HepG2 (cell line): ENCODE measurements around the gene PDE8B. TPM values are rescaled to one million over a fixed set of nuclear protein-coding genes. Genes with fewer than 3 reads are reported as not detected.

ENCODE experiments used
- ATAC-seq: fragments of 200-7000 bp; cut with Tn5 transposase; 3 replicates; pipeline ENCODE4 v1.9.1; 2020; ENCODE audit warnings: mild to moderate bottlenecking, moderate library complexity
- BruUV-seq: library from RNA; stranded (reverse); fragments of 400-500 nt; replicated peaks from 2 replicates; lab custom pipeline; 2021; lab: Mats Ljungman, UMichigan
- CTCF ChIA-PET: fragments of 300-600 bp; formaldehyde crosslinking; extraction: SDS; loops from one replicate; lab custom pipeline; 2021; ENCODE audit warnings: low total read pairs, inconsistent platforms, low intra/inter-chr PET ratio; lab: Yijun Ruan, JAX
- POLR2A ChIA-PET: fragments of 350-600 bp; sonication (Branson Sonifier 250); formaldehyde crosslinking; loops from one replicate; lab custom pipeline; 2020; ENCODE audit warnings: antibody characterized with exemption, inconsistent platforms; lab: Yijun Ruan, JAX
- DNase-seq: peaks from one replicate; pipeline ENCODE4 v3.0.0-alpha.2; 2015; ENCODE audit warnings: low spot score
- FAIRE-seq: peaks from 3 replicates; lab custom pipeline; 2011; peaks lifted over from hg19 to GRCh38; lab: Jason Lieb, UNC
- H2AFZ ChIP-seq: one replicate; pipeline ENCODE4 v1.6.1; 2011; ENCODE audit warnings: low read length, inconsistent platforms
- H3K27ac ChIP-seq: fragments of 300-600 bp; 3 replicates; pipeline ENCODE4 v1.8.0; 2011; ENCODE audit warnings: mixed run types, mild to moderate bottlenecking, mixed read lengths, low read length, inconsistent platforms; ENCODE audit not compliant: insufficient read depth; ENCODE audit errors: extremely low read length
- H3K27me3 ChIP-seq, 2 experiments: fragments of 200-600 bp in 1 of 2; 2 replicates in 1 of 2; 3 replicates in 1 of 2; pipeline versions ENCODE4 v1.6.0 to v1.8.0; 2011; ENCODE audit warnings: low read length in 2 of 2, mild to moderate bottlenecking in 2 of 2, moderate library complexity in 2 of 2, inconsistent platforms in 1 of 2; ENCODE audit not compliant: insufficient read depth in 2 of 2, control insufficient read depth in 1 of 2
- H3K36me3 ChIP-seq, 2 experiments: fragments of 200-600 bp in 1 of 2; replicated peaks in 1 of 2; 2 replicates in 1 of 2; 3 replicates in 1 of 2; pipeline versions ENCODE4 v1.5.1 to v1.8.0; 2011; ENCODE audit warnings: low read length in 2 of 2, inconsistent platforms in 1 of 2; ENCODE audit not compliant: insufficient read depth in 2 of 2, control insufficient read depth in 1 of 2
- H3K4me1 ChIP-seq: 2 replicates; pipeline ENCODE4 v1.5.1; 2012; ENCODE audit warnings: low read length, inconsistent platforms; ENCODE audit not compliant: insufficient read depth
- H3K4me2 ChIP-seq: 2 replicates; pipeline ENCODE4 v1.6.0; 2011; ENCODE audit warnings: low read depth, low read length, inconsistent platforms
- H3K4me3 ChIP-seq, 3 experiments: fragments of 200-600 bp in 1 of 3; sonication (generic), shearing (Covaris generic) in 1 of 3; replicated peaks in 1 of 3; 2 replicates each; pipeline ENCODE4 v1.5.1; 2011 to 2016; ENCODE audit warnings: low read length in 3 of 3, inconsistent platforms in 2 of 3, low read depth in 2 of 3, mild to moderate bottlenecking in 2 of 3, control low read depth in 1 of 3, mixed read lengths in 1 of 3; ENCODE audit not compliant: insufficient read depth in 1 of 3
- H3K79me2 ChIP-seq: one replicate; pipeline ENCODE4 v1.6.1; 2011; ENCODE audit warnings: low read length, inconsistent platforms; ENCODE audit not compliant: insufficient read depth
- H3K9ac ChIP-seq: 2 replicates; pipeline ENCODE4 v1.6.0; 2011; ENCODE audit warnings: mild to moderate bottlenecking, low read depth, low read length, inconsistent platforms; ENCODE audit not compliant: insufficient read depth
- H3K9me3 ChIP-seq: 2 replicates; pipeline ENCODE4 v1.5.1; 2012; ENCODE audit warnings: mild to moderate bottlenecking, low read length
- H4K20me1 ChIP-seq: 2 replicates; pipeline ENCODE4 v1.6.0; 2011; ENCODE audit warnings: inconsistent platforms, mild to moderate bottlenecking, low read length, moderate library complexity; ENCODE audit not compliant: insufficient read depth
- AFF4 ChIP-seq: sonication (generic); formaldehyde crosslinking; IDR thresholded peaks from 2 replicates; pipeline ENCODE4 v1.4.0; 2020; ENCODE audit warnings: missing genetic modification reagents
- BRD4 ChIP-seq: sonication (generic); formaldehyde crosslinking; IDR thresholded peaks from 2 replicates; pipeline ENCODE4 v1.4.0; 2020; ENCODE audit warnings: missing genetic modification reagents
- NR2C2 ChIP-seq: sonication (generic); formaldehyde crosslinking; IDR thresholded peaks from 2 replicates; pipeline ENCODE4 v1.4.0; 2020; ENCODE audit warnings: missing genetic modification reagents, mild to moderate bottlenecking, moderate library complexity, borderline replicate concordance
- PCBP2 ChIP-seq: fragments of 200-400 bp; formaldehyde crosslinking; optimal IDR thresholded peaks from 2 replicates; pipeline ENCODE3; 2018; ENCODE audit warnings: low read length, low read depth; ENCODE audit not compliant: poor library complexity, severe bottlenecking
- SMAD1 ChIP-seq: sonication (generic); formaldehyde crosslinking; IDR thresholded peaks from 2 replicates; pipeline ENCODE4 v1.4.0; 2020; ENCODE audit warnings: missing genetic modification reagents, low read depth, mild to moderate bottlenecking, borderline replicate concordance
- WGBS: methylation state at CpG from one replicate; pipeline ENCODE4 v1.1.6; 2017; ENCODE audit warnings: low lambda C conversion rate; 5-methylcytosine and 5-hydroxymethylcytosine counted together
- in situ Hi-C: cut with HindIII; loops from 2 replicates; pipeline ENCODE4 v1.10.0; 2017; ENCODE audit warnings: low pct_unique_long_range_greater_than_20kb; ENCODE audit not compliant: extremely low pct_ligation_motif_present
- intact Hi-C: fragments of 100-400 bp; cut with micrococcal nuclease; formaldehyde crosslinking; loops from one replicate; pipeline ENCODE4 v1.10.0; 2022; ENCODE audit not compliant: unreplicated experiment
- polyA plus RNA-seq, 8 experiments: library from polyadenylated mRNA; depleted of rRNA in 3 of 8; stranded (reverse) in 7 of 8; unstranded in 1 of 8; fragments of >200 nt; fragmentation: Illumina TruSeq in 4 of 8; extraction: Trizol in 4 of 8; gene quantifications; 2 replicates each; pipeline versions ENCODE4 v1.2.1 to v1.2.3, GENCODE V29; 2011 to 2016; ENCODE audit warnings: low read depth in 4 of 8, missing spikeins in 1 of 8, mixed read lengths in 1 of 8; ENCODE audit not compliant: insufficient read depth in 1 of 8
- total RNA-seq, 5 experiments: library from RNA; depleted of rRNA; stranded (reverse); fragments of >200 nt; fragmentation: Illumina TruSeq; extraction: Trizol; gene quantifications; 2 replicates each; pipeline ENCODE4 v1.2.3, GENCODE V29; 2016; ENCODE audit warnings: low read depth in 1 of 5

The PDE8B gene
- total and polyA plus RNA-seq, 2 of the 13 experiments (the other 11 are each of a cell fraction or from before 2014, with no cell fraction given) = 0.07 TPM; not detected in 1

GRCh38 chr5:77343165-77343564 is 132.7 kb downstream of the PDE8B start:
- no peak overlapping the region for H2AFZ ChIP-seq
- H3K27me3 ChIP-seq = peaks cover 0 to 1% of the 10 kb centered on the region in 2 experiments; a peak in 1 of 5 replicates
- no peaks in the 10 kb centered on the region for H3K79me2 ChIP-seq
- in situ Hi-C loops (no loop called here), intact Hi-C loops (no loop called here)
- no peaks in the 10 kb centered on the region for H3K9me3 ChIP-seq
- BruUV-seq = no TSS peak
- DNase-seq = no peak
- H3K4me3 ChIP-seq = no peak overlapping the region
- no peak overlapping the region for H3K27ac ChIP-seq
- no peak for ATAC-seq
- no peak overlapping the region for H3K9ac ChIP-seq
- no peaks in the 10 kb centered on the region for H3K36me3 ChIP-seq
- 7% methylated on average over 3 of the region's 3 CpGs for WGBS
- H4K20me1 ChIP-seq = no peaks in the 10 kb centered on the region
- ChIA-PET CTCF (no interaction called here), POLR2A (no interaction called here)
- H3K4me1 ChIP-seq = no peaks in the 10 kb centered on the region
- no peak for TF ChIP-seq PCBP2
- no peak for TF ChIP-seq SMAD1 (CRISPR knock-in tag)
- TF ChIP-seq BRD4 (CRISPR knock-in tag) = no peak
- H3K4me2 ChIP-seq = no peak overlapping the region
- no peak for FAIRE-seq

GRCh38 chr5:77347435-77348098 is 137.1 kb downstream of the PDE8B start:
- no TSS peak for BruUV-seq
- in situ Hi-C loops (no loop called here), intact Hi-C loops (no loop called here)
- DNase-seq (no peak), ATAC-seq (no peak), FAIRE-seq (no peak)
- Histone ChIP-seq H3K27ac (no peak overlapping the region), H3K4me2 (no peak overlapping the region), H3K79me2 (no peaks in the 10 kb centered on the region), H3K4me1 (no peaks in the 10 kb centered on the region), H2AFZ (no peak overlapping the region), H4K20me1 (no peaks in the 10 kb centered on the region), H3K9ac (no peak overlapping the region), H3K4me3 (no peak overlapping the region), H3K36me3 (no peaks in the 10 kb centered on the region), H3K27me3 (peaks cover 0 to 6% of the 10 kb centered on the region in 2 experiments; a peak in 3 of 5 replicates), H3K9me3 (no peaks in the 10 kb centered on the region)
- TF ChIP-seq AFF4 (CRISPR knock-in tag) = no peak
- TF ChIP-seq NR2C2 = no peak
- CTCF ChIA-PET = no interaction called here
- POLR2A ChIA-PET = no interaction called here
- WGBS = 21% methylated on average over 5 of the region's 5 CpGs
